MM.1S (cell line): ENCODE data around the gene GFOD2.
"Not testable (repeated sequence)": the region's sequence is repeated elsewhere in the genome, so short reads cannot be mapped to it uniquely, and the experiment has no call there.

Experiments
- DNase-seq: peaks from one replicate; pipeline ENCODE4 v3.0.0-alpha.2; 2015
- H2AFZ ChIP-seq: fragments of 300-600 bp; sonication (generic); 2 replicates; pipeline ENCODE4 v1.6.0; 2016; ENCODE audit warnings: antibody characterized with exemption, low read length
- H3F3A ChIP-seq: fragments of 300-600 bp; sonication (generic); 2 replicates; pipeline ENCODE4 v1.6.1; 2016; ENCODE audit warnings: mild to moderate bottlenecking, antibody characterized with exemption, low read length, moderate library complexity, mixed read lengths; ENCODE audit not compliant: insufficient read depth
- H3K27ac ChIP-seq: fragments of 300-600 bp; sonication (generic); 2 replicates; pipeline ENCODE4 v1.5.1; 2016; ENCODE audit warnings: mild to moderate bottlenecking, low read length
- H3K27me3 ChIP-seq: fragments of 300-600 bp; sonication (generic); replicated peaks from 2 replicates; pipeline ENCODE4 v1.6.0; 2016; ENCODE audit warnings: low read length; ENCODE audit not compliant: insufficient read depth
- H3K36me3 ChIP-seq: fragments of 300-600 bp; sonication (generic); replicated peaks from 2 replicates; pipeline ENCODE4 v1.6.1; 2016; ENCODE audit warnings: mild to moderate bottlenecking, low read length, mixed read lengths; ENCODE audit not compliant: insufficient read depth
- H3K4me1 ChIP-seq: fragments of 300-600 bp; sonication (generic); 2 replicates; pipeline ENCODE4 v1.6.1; 2016; ENCODE audit warnings: low read length, mixed read lengths
- H3K4me2 ChIP-seq: fragments of 300-600 bp; sonication (generic); 2 replicates; pipeline ENCODE4 v1.6.0; 2016; ENCODE audit warnings: low read depth, low read length
- H3K4me3 ChIP-seq: fragments of 300-600 bp; sonication (generic); 2 replicates; pipeline ENCODE4 v1.5.1; 2016; ENCODE audit warnings: low read length, mixed read lengths
- H3K79me2 ChIP-seq: fragments of 300-600 bp; sonication (generic); 2 replicates; pipeline ENCODE4 v1.6.1; 2016; ENCODE audit warnings: mixed run types, low read length, mixed read lengths
- H3K9ac ChIP-seq: fragments of 300-600 bp; sonication (generic); 2 replicates; pipeline ENCODE4 v1.6.1; 2016; ENCODE audit warnings: low read length, mixed read lengths
- H3K9me2 ChIP-seq: fragments of 300-600 bp; sonication (generic); replicated peaks from 2 replicates; pipeline ENCODE4 v1.6.1; 2016; ENCODE audit warnings: mild to moderate bottlenecking, low read length, mixed read lengths; ENCODE audit not compliant: insufficient read depth
- H3K9me3 ChIP-seq: fragments of 300-600 bp; sonication (generic); replicated peaks from 2 replicates; pipeline ENCODE4 v1.6.1; 2016; ENCODE audit warnings: mild to moderate bottlenecking, low read length, mixed read lengths; ENCODE audit not compliant: insufficient read depth
- H4K20me1 ChIP-seq: fragments of 300-600 bp; sonication (generic); 2 replicates; pipeline ENCODE4 v1.6.1; 2016; ENCODE audit warnings: mild to moderate bottlenecking, low read length, moderate library complexity, mixed read lengths; ENCODE audit not compliant: insufficient read depth
- EZH2 ChIP-seq: fragments of 300-600 bp; sonication (generic); optimal IDR thresholded peaks from 2 replicates; pipeline ENCODE3; 2017; ENCODE audit warnings: low read depth, mild to moderate bottlenecking, antibody characterized with exemption, low read length, mixed read lengths
- EZH2phosphoT487 ChIP-seq: fragments of 300-600 bp; sonication (generic); IDR thresholded peaks from 2 replicates; pipeline ENCODE4 v1.6.1; 2018; ENCODE audit warnings: antibody characterized with exemption, low read length
- TF ChIP-seq, protein P1 (sequence below): fragments of 300-600 bp; sonication (generic); IDR thresholded peaks from 2 replicates; pipeline ENCODE4 v1.5.1; 2016; ENCODE audit warnings: antibody characterized with exemption, low read length, mixed read lengths

GFOD2 gene

GRCh38 chr16:67758966-67759365 lies 39.9 kb upstream of the GFOD2 start:
- H3K9ac ChIP-seq, result no peak overlapping the region
- peaks cover 2% of the 10 kb centered on the region; the same call in 1 of the 2 replicates for H3K79me2 ChIP-seq
- no peak overlapping the region for H2AFZ ChIP-seq
- DNase-seq, result no peak
- TF ChIP-seq, protein P1, sequence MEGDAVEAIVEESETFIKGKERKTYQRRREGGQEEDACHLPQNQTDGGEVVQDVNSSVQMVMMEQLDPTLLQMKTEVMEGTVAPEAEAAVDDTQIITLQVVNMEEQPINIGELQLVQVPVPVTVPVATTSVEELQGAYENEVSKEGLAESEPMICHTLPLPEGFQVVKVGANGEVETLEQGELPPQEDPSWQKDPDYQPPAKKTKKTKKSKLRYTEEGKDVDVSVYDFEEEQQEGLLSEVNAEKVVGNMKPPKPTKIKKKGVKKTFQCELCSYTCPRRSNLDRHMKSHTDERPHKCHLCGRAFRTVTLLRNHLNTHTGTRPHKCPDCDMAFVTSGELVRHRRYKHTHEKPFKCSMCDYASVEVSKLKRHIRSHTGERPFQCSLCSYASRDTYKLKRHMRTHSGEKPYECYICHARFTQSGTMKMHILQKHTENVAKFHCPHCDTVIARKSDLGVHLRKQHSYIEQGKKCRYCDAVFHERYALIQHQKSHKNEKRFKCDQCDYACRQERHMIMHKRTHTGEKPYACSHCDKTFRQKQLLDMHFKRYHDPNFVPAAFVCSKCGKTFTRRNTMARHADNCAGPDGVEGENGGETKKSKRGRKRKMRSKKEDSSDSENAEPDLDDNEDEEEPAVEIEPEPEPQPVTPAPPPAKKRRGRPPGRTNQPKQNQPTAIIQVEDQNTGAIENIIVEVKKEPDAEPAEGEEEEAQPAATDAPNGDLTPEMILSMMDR, result no peak
- TF ChIP-seq EZH2, result no peak
- no peak for TF ChIP-seq EZH2phosphoT487
- no peaks in the 10 kb centered on the region for H4K20me1 ChIP-seq
- H3K9me3 ChIP-seq, result no peaks in the 10 kb centered on the region
- no peaks in the 10 kb centered on the region; the same call in 1 of the 2 replicates for H3K36me3 ChIP-seq
- no peaks in the 10 kb centered on the region for H3F3A ChIP-seq
- H3K4me2 ChIP-seq, result no peak overlapping the region
- H3K4me3 ChIP-seq, result no peak overlapping the region
- no peaks in the 10 kb centered on the region for H3K27me3 ChIP-seq
- no peak overlapping the region for H3K27ac ChIP-seq
- H3K4me1 ChIP-seq, result 0 out of 2 replicates have a peak, but pooled peaks cover 4% of the 10 kb centered on the region
- no peaks in the 10 kb centered on the region for H3K9me2 ChIP-seq

DNA sequence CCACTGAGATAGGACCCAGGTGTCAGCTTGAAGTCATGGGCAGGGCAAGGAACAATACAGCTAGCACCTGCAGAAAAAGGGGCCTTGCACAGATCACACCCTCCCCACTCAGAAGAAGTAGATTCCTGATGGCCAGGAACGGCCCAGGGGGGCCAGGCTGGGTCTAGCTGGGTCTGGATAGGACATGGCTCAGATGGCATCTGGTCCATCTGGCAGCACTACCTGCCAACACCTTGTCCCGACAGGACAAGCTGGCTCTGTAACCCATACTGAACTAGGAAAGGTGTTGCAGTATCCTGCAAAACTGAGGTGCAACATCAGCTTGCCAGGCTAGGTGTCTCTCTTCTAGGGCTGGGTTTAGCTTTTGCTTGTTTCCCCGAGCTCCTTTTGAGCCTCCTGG lies 38.9 kb upstream of the GFOD2 start:
- H3F3A ChIP-seq, result no peaks in the 10 kb centered on the region
- H3K9me3 ChIP-seq, result no peaks in the 10 kb centered on the region
- TF ChIP-seq EZH2 (no peak), EZH2phosphoT487 (no peak)
- TF ChIP-seq, protein P1, result no peak
- no peaks in the 10 kb centered on the region; the same call in 1 of the 2 replicates for H3K36me3 ChIP-seq
- H3K4me1 ChIP-seq, result 0 out of 2 replicates have a peak, but pooled peaks cover 4% of the 10 kb centered on the region
- no peak overlapping the region for H3K4me2 ChIP-seq
- DNase-seq, result no peak
- H3K9me2 ChIP-seq, result no peaks in the 10 kb centered on the region
- H4K20me1 ChIP-seq, result no peaks in the 10 kb centered on the region
- H3K27ac ChIP-seq, result no peak overlapping the region
- peaks cover 2% of the 10 kb centered on the region; the same call in 1 of the 2 replicates for H3K79me2 ChIP-seq
- H3K9ac ChIP-seq, result no peak overlapping the region
- H3K27me3 ChIP-seq, result no peaks in the 10 kb centered on the region
- H2AFZ ChIP-seq, result no peak overlapping the region
- no peak overlapping the region for H3K4me3 ChIP-seq

GRCh38 chr16:67752641-67753040 lies 33.5 kb upstream of the GFOD2 start:
- Histone ChIP-seq H3K79me2 (no peaks in the 10 kb centered on the region), H3K9ac (no peak overlapping the region), H3K27me3 (no peaks in the 10 kb centered on the region), H3K4me1 (peaks cover 8% of the 10 kb centered on the region; the same call in 1 of the 2 replicates), H3K4me2 (no peak overlapping the region), H2AFZ (no peak overlapping the region), H3K9me2 (no peaks in the 10 kb centered on the region), H3K36me3 (no peaks in the 10 kb centered on the region; the same call in 1 of the 2 replicates), H4K20me1 (no peaks in the 10 kb centered on the region), H3F3A (no peaks in the 10 kb centered on the region), H3K4me3 (no peak overlapping the region), H3K27ac (no peak overlapping the region), H3K9me3 (no peaks in the 10 kb centered on the region)
- no peak for DNase-seq
- no peak for TF ChIP-seq EZH2
- TF ChIP-seq, protein P1, result no peak
- TF ChIP-seq EZH2phosphoT487, result no peak

- H3K4me1 ChIP-seq, H3K9me3 ChIP-seq, DNase-seq: not testable (repeated sequence)
Measured at GRCh38 chr16:67751331-67751730, 32.2 kb upstream of the GFOD2 start.

More at GRCh38 chr16:67751331-67751730, 32.2 kb upstream of the GFOD2 start:
- H3F3A ChIP-seq, H3K4me2 ChIP-seq, H3K79me2 ChIP-seq, H3K9me2 ChIP-seq, H3K4me3 ChIP-seq, H3K27ac ChIP-seq, H2AFZ ChIP-seq, H3K9ac ChIP-seq, H4K20me1 ChIP-seq, H3K27me3 ChIP-seq, H3K36me3 ChIP-seq: not testable (repeated sequence)
